ENCODE measurements around the gene LRRN3.

GRCh38 chr7:111056371-111056770, 34.6 kb upstream of the LRRN3 start:
- no peak for TF ChIP-seq CTCF (conservative IDR thresholded peaks at IDR 0.05)
- TF ChIP-seq ZFX (IDR thresholded peaks at IDR 0.05): no peak
